ENCODE data around the gene DEDD.

DEDD gene

GRCh38 chr1:161132410-161133219 lies at the start of gene DEDD:
TSS of gene DEDD (minus strand) at chr1:161132667. CDS start at chr1:161124462, 8,205 bp downstream.
- peak; percentile 94 for DNase-seq (ENCODE audit: low spot score)

GRCh38 chr1:161182214-161182613 lies 49.7 kb upstream of the DEDD start:
- DNase-seq (ENCODE audit: low spot score), result no peak

GRCh38 chr1:161180639-161181038 lies 48.2 kb upstream of the DEDD start:
- DNase-seq (ENCODE audit: low spot score), result no peak

GRCh38 chr1:161179698-161180097 lies 47.2 kb upstream of the DEDD start:
- no peak for DNase-seq (ENCODE audit: low spot score)

GRCh38 chr1:161177936-161178244 lies 45.4 kb upstream of the DEDD start:
- DNase-seq (ENCODE audit: low spot score), result no peak

GRCh38 chr1:161177112-161177935 lies 44.9 kb upstream of the DEDD start, which contains the start of gene B4GALT3:
TSS of gene B4GALT3 (minus strand) at chr1:161177507. CDS start at chr1:161176060, 1,447 bp downstream.
- DNase-seq (ENCODE audit: low spot score), result peak; percentile 100

- no peak for DNase-seq (ENCODE audit: low spot score)
Measured at GRCh38 chr1:161176468-161177111, 44.1 kb upstream of the DEDD start.

GRCh38 chr1:161175771-161176453 lies 43.4 kb upstream of the DEDD start:
- no peak for DNase-seq (ENCODE audit: low spot score)

- DNase-seq (ENCODE audit: low spot score), result no peak
Measured at GRCh38 chr1:161174911-161175310, 42.4 kb upstream of the DEDD start.

GRCh38 chr1:161173711-161174110 lies 41.2 kb upstream of the DEDD start:
- no peak for DNase-seq (ENCODE audit: low spot score)

- DNase-seq (ENCODE audit: low spot score), result no peak
Measured at GRCh38 chr1:161172776-161173376, 40.4 kb upstream of the DEDD start.

- DNase-seq (ENCODE audit: low spot score), result no peak
Measured at GRCh38 chr1:161172349-161172748, 39.9 kb upstream of the DEDD start.

- DNase-seq (ENCODE audit: low spot score), result no peak
Measured at GRCh38 chr1:161171696-161172095, 39.2 kb upstream of the DEDD start.

- no peak for DNase-seq (ENCODE audit: low spot score)
Measured at GRCh38 chr1:161171191-161171590, 38.7 kb upstream of the DEDD start.

- DNase-seq (ENCODE audit: low spot score), result no peak
Measured at GRCh38 chr1:161168906-161169305, 36.4 kb upstream of the DEDD start.

- DNase-seq (ENCODE audit: low spot score), result peak; percentile 56
Measured at GRCh38 chr1:161166669-161167548, 34.4 kb upstream of the DEDD start.

- peak; percentile 92 for DNase-seq (ENCODE audit: low spot score)
Measured at GRCh38 chr1:161165742-161166668, 33.5 kb upstream of the DEDD start, which contains the start of gene PPOX. TSS of gene PPOX (plus strand) at chr1:161166426. CDS start at chr1:161166848, 422 bp downstream.

GRCh38 chr1:161164901-161165610 lies 32.6 kb upstream of the DEDD start:
- no peak for DNase-seq (ENCODE audit: low spot score)

GRCh38 chr1:161163793-161164192 lies 31.3 kb upstream of the DEDD start:
- no peak for DNase-seq (ENCODE audit: low spot score)
